ENCODE data around the gene LRRC7. TPM values are rescaled to one million over a fixed set of nuclear protein-coding genes. Genes with fewer than 3 reads are reported as not detected.

The LRRC7 gene
- total RNA-seq, 4 donors from 2014 or later: 0.07 to 1.9 (median 0.62) TPM

DNA sequence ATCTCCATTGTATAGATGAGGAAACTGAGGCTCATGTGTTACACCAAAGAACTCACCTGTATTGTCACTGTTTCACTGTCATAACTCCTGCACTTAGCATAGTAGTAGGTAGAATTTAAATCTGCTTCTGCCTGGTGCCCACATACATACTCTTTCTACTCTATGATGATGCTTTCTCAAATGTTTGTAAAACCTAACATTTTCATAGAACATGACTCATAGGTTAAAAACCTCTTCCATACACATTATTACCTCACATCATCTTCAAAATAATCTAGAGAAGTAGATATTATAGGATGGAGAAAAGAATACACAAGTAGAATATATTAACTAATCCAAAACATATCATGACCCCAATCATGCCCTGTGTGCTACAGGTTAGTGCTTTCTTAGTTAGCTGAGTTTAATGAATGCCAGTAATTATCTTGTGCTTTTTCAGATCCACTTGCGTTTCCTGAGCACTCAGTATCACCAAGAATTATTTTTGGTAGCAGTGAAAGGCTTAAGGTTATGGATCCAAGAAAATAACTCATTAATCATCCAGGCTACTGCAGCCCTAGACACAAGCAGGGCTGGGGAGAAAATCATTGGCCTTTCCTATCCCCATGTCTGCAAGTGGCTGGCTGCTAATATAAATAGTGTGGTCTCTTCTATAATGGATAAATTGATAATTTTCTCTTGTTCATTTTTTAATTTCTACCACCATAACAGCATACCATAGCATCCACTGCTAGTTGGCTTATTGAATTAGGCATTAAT lies 480.8 kb downstream of the LRRC7 start:
- H3K36me3 ChIP-seq: no peaks in the 10 kb centered on the region
- H3K4me1 ChIP-seq: no peaks in the 10 kb centered on the region
- H3K27ac ChIP-seq: no peak overlapping the region
- TF ChIP-seq POLR2A (IDR thresholded peaks at IDR 0.05): no peak
- no peak for TF ChIP-seq EP300 (IDR thresholded peaks at IDR 0.05)
- TF ChIP-seq POLR2AphosphoS5 (IDR thresholded peaks at IDR 0.05): no peak
- TF ChIP-seq, protein P1, sequence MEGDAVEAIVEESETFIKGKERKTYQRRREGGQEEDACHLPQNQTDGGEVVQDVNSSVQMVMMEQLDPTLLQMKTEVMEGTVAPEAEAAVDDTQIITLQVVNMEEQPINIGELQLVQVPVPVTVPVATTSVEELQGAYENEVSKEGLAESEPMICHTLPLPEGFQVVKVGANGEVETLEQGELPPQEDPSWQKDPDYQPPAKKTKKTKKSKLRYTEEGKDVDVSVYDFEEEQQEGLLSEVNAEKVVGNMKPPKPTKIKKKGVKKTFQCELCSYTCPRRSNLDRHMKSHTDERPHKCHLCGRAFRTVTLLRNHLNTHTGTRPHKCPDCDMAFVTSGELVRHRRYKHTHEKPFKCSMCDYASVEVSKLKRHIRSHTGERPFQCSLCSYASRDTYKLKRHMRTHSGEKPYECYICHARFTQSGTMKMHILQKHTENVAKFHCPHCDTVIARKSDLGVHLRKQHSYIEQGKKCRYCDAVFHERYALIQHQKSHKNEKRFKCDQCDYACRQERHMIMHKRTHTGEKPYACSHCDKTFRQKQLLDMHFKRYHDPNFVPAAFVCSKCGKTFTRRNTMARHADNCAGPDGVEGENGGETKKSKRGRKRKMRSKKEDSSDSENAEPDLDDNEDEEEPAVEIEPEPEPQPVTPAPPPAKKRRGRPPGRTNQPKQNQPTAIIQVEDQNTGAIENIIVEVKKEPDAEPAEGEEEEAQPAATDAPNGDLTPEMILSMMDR (IDR thresholded peaks at IDR 0.05): no peak
- no peak overlapping the region for H3K4me3 ChIP-seq
- 13 to 29% methylated on average over 1 of the region's 1 CpG for WGBS, 2 donors (ENCODE audit: low coverage in 1 of 2)
- H3K27me3 ChIP-seq: no peaks in the 10 kb centered on the region
- H3K9me3 ChIP-seq: no peaks in the 10 kb centered on the region
- no peak for ATAC-seq

DNA sequence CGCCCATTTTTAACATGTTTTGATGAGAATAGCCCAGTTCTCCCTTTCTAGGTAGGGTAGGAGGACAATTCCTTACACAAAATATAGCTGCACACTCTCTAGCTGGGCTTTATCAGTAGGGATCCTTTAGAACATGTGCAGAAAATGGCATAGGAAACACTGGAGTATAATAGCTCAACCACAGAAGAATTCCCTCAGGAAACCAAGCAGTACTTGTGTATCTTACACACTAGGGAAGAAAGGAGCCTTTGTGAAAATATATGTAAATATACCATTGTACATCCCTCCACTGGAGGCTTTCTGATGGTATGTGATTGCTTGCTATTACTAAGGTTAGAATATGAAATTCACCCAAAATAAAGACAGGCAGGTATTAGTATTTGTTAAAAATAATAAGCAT lies 484.2 kb downstream of the LRRC7 start:
- no peaks in the 10 kb centered on the region for H3K9me3 ChIP-seq
- WGBS, 2 donors (ENCODE audit: low coverage in 1 of 2): 73 to 83% methylated on average over 1 of the region's 1 CpG
- no peak for ATAC-seq

DNA sequence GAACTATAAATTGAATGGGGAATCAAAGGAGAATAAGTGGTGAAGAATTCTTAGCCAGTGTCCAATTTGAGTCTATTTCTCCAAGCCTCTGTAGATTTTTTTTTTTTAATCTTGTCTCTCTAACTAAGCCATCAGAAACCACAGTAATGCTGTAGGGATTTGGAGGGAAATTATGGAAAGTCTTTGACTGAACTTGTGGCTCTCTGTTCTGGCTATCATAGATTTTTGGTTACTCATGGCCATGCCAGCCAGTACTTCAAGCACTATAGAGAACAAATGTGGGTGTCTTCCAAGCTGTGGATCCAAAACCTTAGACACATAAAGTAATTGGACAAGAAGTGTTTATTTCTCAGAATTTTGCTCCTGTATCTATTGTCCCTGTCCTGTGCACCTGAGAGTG lies 489.8 kb downstream of the LRRC7 start:
- TF ChIP-seq, protein P1 (IDR thresholded peaks at IDR 0.05): no peak
- TF ChIP-seq EP300 (IDR thresholded peaks at IDR 0.05): no peak
- TF ChIP-seq POLR2A (IDR thresholded peaks at IDR 0.05): no peak
- TF ChIP-seq POLR2AphosphoS5 (IDR thresholded peaks at IDR 0.05): no peak
- Histone ChIP-seq H3K4me1 (no peaks in the 10 kb centered on the region), H3K9me3 (no peaks in the 10 kb centered on the region), H3K27ac (no peak overlapping the region), H3K36me3 (no peaks in the 10 kb centered on the region), H3K4me3 (no peak overlapping the region), H3K27me3 (no peaks in the 10 kb centered on the region)
- no peak for ATAC-seq

More for the DNA sequence above, 484.2 kb downstream of the LRRC7 start:
- H3K27ac ChIP-seq: no peak overlapping the region
- H3K27me3 ChIP-seq: no peaks in the 10 kb centered on the region
- H3K4me3 ChIP-seq: no peak overlapping the region
- TF ChIP-seq EP300 (IDR thresholded peaks at IDR 0.05) (no peak), POLR2AphosphoS5 (IDR thresholded peaks at IDR 0.05) (no peak), POLR2A (IDR thresholded peaks at IDR 0.05) (no peak)
- TF ChIP-seq, protein P1 (IDR thresholded peaks at IDR 0.05): no peak
- no peaks in the 10 kb centered on the region for H3K4me1 ChIP-seq
- no peaks in the 10 kb centered on the region for H3K36me3 ChIP-seq

DNA sequence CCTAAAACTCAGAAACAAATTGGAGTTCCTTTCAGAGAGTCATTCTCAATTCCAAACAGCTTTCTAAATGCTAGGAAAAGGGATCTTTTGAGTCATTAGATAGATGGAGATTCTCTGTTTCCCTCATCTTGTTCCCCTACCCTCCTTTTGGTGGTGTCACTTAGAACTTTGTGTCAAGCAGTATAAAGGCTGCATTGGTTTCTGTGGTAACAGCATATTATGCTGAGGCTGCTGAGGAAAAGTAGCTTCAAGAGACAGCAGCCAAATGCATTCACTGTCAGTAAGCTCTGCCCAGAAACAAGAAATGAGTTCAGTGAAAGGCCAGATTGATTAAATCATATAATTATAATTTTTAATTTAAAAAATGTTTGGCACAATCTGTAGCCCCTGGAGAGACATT lies 493.5 kb downstream of the LRRC7 start:
- Histone ChIP-seq H3K36me3 (no peaks in the 10 kb centered on the region), H3K9me3 (no peaks in the 10 kb centered on the region), H3K27me3 (no peaks in the 10 kb centered on the region), H3K4me3 (no peak overlapping the region), H3K27ac (no peak overlapping the region), H3K4me1 (no peaks in the 10 kb centered on the region)
- TF ChIP-seq, protein P1 (IDR thresholded peaks at IDR 0.05): no peak
- TF ChIP-seq POLR2AphosphoS5 (IDR thresholded peaks at IDR 0.05): no peak
- no peak for TF ChIP-seq POLR2A (IDR thresholded peaks at IDR 0.05)
- TF ChIP-seq EP300 (IDR thresholded peaks at IDR 0.05): no peak
- ATAC-seq: no peak

DNA sequence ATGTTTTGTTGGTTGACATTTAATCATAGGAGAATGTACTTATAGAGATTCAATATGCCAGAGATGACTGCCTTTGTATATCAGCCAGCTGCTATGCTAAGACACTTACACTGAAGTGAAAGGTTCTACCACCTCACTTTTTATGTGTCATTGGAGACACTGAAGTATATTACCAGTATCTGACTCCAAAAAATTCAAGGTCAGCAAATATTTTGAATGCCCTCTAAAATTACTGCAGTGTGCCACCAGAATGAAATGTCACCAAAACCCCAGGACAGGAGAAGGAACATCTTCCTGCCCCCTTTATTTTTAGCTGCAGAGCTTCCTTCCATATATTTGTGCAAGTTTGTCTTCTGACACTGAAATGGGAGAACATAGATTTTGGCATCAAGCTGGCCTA lies 496.1 kb downstream of the LRRC7 start:
- Histone ChIP-seq H3K9me3 (no peaks in the 10 kb centered on the region), H3K27ac (no peak overlapping the region), H3K4me1 (no peaks in the 10 kb centered on the region), H3K36me3 (no peaks in the 10 kb centered on the region), H3K27me3 (no peaks in the 10 kb centered on the region), H3K4me3 (no peak overlapping the region)
- TF ChIP-seq POLR2A (IDR thresholded peaks at IDR 0.05) (no peak), POLR2AphosphoS5 (IDR thresholded peaks at IDR 0.05) (no peak), EP300 (IDR thresholded peaks at IDR 0.05) (no peak)
- TF ChIP-seq, protein P1 (IDR thresholded peaks at IDR 0.05): no peak
- ATAC-seq: no peak

All from gastroesophageal sphincter (tissue), 4 donors.